ENCODE data around the gene C1orf210. TPM values are rescaled to one million over a fixed set of nuclear protein-coding genes. Genes with fewer than 3 reads are reported as not detected.

The C1orf210 gene
- polyA plus RNA-seq, 3 donors: 0.05 TPM; not detected in 2

GRCh38 chr1:43319288-43319687 lies 33.9 kb upstream of the C1orf210 start:
- DNase-seq: no peak
- no peaks in the 10 kb centered on the region for H3K79me2 ChIP-seq (ENCODE audit: insufficient read depth, low read length)
- Mint-ChIP-seq H3K36me3 (no peaks in the 10 kb centered on the region), H3K4me1 (peaks cover 7% of the 10 kb centered on the region), H3K4me3 (no peak overlapping the region), H3K9me3 (no peaks in the 10 kb centered on the region), H3K27me3 (ENCODE audit: low read depth in 3 of 3) (peaks cover 0 to 4% (median 2%) of the 10 kb centered on the region in 3 donors), H3K27ac (no peak overlapping the region)
- H3K27me3 ChIP-seq (ENCODE audit: control insufficient read depth in 2 of 2, insufficient read depth in 2 of 2, low read length in 2 of 2): no peaks in the 10 kb centered on the region
- H3K4me2 ChIP-seq (replicated peaks; ENCODE audit: extremely low read depth, low read length, poor library complexity, severe bottlenecking): no peak overlapping the region
- H3K9me3 ChIP-seq (replicated peaks in 1 of 2; ENCODE audit: control insufficient read depth in 1 of 2, insufficient read depth in 1 of 2, low read length in 2 of 2): no peaks in the 10 kb centered on the region
- H3K27ac ChIP-seq (ENCODE audit: low read depth in 1 of 2, low read length in 2 of 2): no peak overlapping the region
- H3K4me1 ChIP-seq (ENCODE audit: control insufficient read depth in 1 of 2, insufficient read depth in 2 of 2, low read length in 2 of 2): peaks cover 0 to 2% of the 10 kb centered on the region in 2 donors
- no peak overlapping the region for H3K9ac ChIP-seq (ENCODE audit: insufficient read depth, low read length, poor library complexity, severe bottlenecking)
- no peaks in the 10 kb centered on the region for H3K36me3 ChIP-seq (replicated peaks in 1 of 2; ENCODE audit: control insufficient read depth in 1 of 2, insufficient read depth in 2 of 2, low read length in 2 of 2)
- intact Hi-C loops (cut with micrococcal nuclease): no loop called here
- TF ChIP-seq, protein P1, sequence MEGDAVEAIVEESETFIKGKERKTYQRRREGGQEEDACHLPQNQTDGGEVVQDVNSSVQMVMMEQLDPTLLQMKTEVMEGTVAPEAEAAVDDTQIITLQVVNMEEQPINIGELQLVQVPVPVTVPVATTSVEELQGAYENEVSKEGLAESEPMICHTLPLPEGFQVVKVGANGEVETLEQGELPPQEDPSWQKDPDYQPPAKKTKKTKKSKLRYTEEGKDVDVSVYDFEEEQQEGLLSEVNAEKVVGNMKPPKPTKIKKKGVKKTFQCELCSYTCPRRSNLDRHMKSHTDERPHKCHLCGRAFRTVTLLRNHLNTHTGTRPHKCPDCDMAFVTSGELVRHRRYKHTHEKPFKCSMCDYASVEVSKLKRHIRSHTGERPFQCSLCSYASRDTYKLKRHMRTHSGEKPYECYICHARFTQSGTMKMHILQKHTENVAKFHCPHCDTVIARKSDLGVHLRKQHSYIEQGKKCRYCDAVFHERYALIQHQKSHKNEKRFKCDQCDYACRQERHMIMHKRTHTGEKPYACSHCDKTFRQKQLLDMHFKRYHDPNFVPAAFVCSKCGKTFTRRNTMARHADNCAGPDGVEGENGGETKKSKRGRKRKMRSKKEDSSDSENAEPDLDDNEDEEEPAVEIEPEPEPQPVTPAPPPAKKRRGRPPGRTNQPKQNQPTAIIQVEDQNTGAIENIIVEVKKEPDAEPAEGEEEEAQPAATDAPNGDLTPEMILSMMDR (IDR thresholded peaks at IDR 0.05): no peak
- H2AFZ ChIP-seq (ENCODE audit: insufficient read depth, low read depth, low read length, poor library complexity, severe bottlenecking): no peak overlapping the region
- no peak overlapping the region for H3K4me3 ChIP-seq (replicated peaks in 1 of 3; ENCODE audit: low read depth in 2 of 3, low read length in 3 of 3)
- whole genome bisulfite sequencing (ENCODE audit: insufficient coverage): no CpG with 5 or more reads among the region's 5 CpGs
- H4K20me1 ChIP-seq (ENCODE audit: insufficient read depth, low read length): no peaks in the 10 kb centered on the region

DNA sequence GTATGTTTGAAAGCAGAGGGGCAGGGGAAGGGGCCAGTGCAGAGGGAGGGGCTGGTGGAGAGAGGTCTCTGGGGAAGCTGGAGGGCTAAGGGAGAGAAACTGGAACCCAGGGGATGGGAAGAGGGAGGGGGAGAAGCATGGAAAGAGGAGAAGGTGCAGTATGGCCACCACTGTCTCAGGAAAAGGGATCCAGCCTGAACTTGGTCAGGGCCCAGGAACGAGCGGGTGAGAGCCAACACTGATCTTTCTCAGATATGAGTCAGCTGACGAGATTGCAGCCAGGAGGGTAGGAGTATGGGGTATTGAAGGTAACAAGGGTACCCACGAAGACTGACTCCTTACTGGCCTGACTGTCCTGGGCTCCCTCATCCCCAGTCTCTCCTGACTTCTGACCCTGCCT lies 33.5 kb upstream of the C1orf210 start:
- no peak overlapping the region for H3K4me3 ChIP-seq (replicated peaks in 1 of 3; ENCODE audit: low read depth in 2 of 3, low read length in 3 of 3)
- H3K36me3 ChIP-seq (replicated peaks in 1 of 2; ENCODE audit: control insufficient read depth in 1 of 2, insufficient read depth in 2 of 2, low read length in 2 of 2): no peaks in the 10 kb centered on the region
- no peak overlapping the region for H3K4me3 Mint-ChIP-seq
- no peaks in the 10 kb centered on the region for H3K36me3 Mint-ChIP-seq
- H4K20me1 ChIP-seq (ENCODE audit: insufficient read depth, low read length): no peaks in the 10 kb centered on the region
- peaks cover 7% of the 10 kb centered on the region for H3K4me1 Mint-ChIP-seq
- no peaks in the 10 kb centered on the region for H3K9me3 ChIP-seq (replicated peaks in 1 of 2; ENCODE audit: control insufficient read depth in 1 of 2, insufficient read depth in 1 of 2, low read length in 2 of 2)
- TF ChIP-seq, protein P1 (IDR thresholded peaks at IDR 0.05): no peak
- no peaks in the 10 kb centered on the region for H3K9me3 Mint-ChIP-seq
- peaks cover 0 to 2% of the 10 kb centered on the region in 2 donors for H3K4me1 ChIP-seq (ENCODE audit: control insufficient read depth in 1 of 2, insufficient read depth in 2 of 2, low read length in 2 of 2)
- H3K4me2 ChIP-seq (replicated peaks; ENCODE audit: extremely low read depth, low read length, poor library complexity, severe bottlenecking): no peak overlapping the region
- H3K79me2 ChIP-seq (ENCODE audit: insufficient read depth, low read length): no peaks in the 10 kb centered on the region
- no peak overlapping the region for H3K27ac Mint-ChIP-seq
- H3K27me3 ChIP-seq (ENCODE audit: control insufficient read depth in 2 of 2, insufficient read depth in 2 of 2, low read length in 2 of 2): no peaks in the 10 kb centered on the region
- H3K27me3 Mint-ChIP-seq (ENCODE audit: low read depth in 3 of 3): peaks cover 0 to 4% (median 2%) of the 10 kb centered on the region in 3 donors
- WGBS (ENCODE audit: insufficient coverage): 91% methylated on average over 3 of the region's 4 CpGs
- H2AFZ ChIP-seq (ENCODE audit: insufficient read depth, low read depth, low read length, poor library complexity, severe bottlenecking): no peak overlapping the region
- intact Hi-C loops (cut with micrococcal nuclease): no loop called here
- H3K27ac ChIP-seq (ENCODE audit: low read depth in 1 of 2, low read length in 2 of 2): no peak overlapping the region
- no peak for DNase-seq
- no peak overlapping the region for H3K9ac ChIP-seq (ENCODE audit: insufficient read depth, low read length, poor library complexity, severe bottlenecking)

Data from CD14-positive monocyte (primary cell).